Epithelial cell of esophagus (primary cell): Measurements from ENCODE around the gene PTPA.

Source experiments
- DNase-seq: peaks from one replicate; pipeline ENCODE4 v3.0.0; 2010; ENCODE audit warnings: low read depth
- H3K4me3 ChIP-seq: 2 replicates; pipeline ENCODE4 v1.5.1; 2011; ENCODE audit warnings: mild to moderate bottlenecking, low read length, control low read depth
- CTCF ChIP-seq: IDR thresholded peaks from 2 replicates; pipeline ENCODE4 v1.5.1; 2011; ENCODE audit warnings: low read depth, mild to moderate bottlenecking, low read length, control low read depth, inconsistent platforms; ENCODE audit not compliant: insufficient read depth; ENCODE audit errors: missing control alignments

Gene PTPA

GRCh38 chr9:129076640-129077037 lies 34.6 kb upstream of the PTPA start:
- no peak for TF ChIP-seq CTCF
- no peak for DNase-seq
- no peak overlapping the region for H3K4me3 ChIP-seq

- no peak for TF ChIP-seq CTCF
- H3K4me3 ChIP-seq = no peak overlapping the region
- DNase-seq = no peak
Observed at GRCh38 chr9:129077236-129077635, 34.0 kb upstream of the PTPA start.

GRCh38 chr9:129078691-129079503 lies 32.3 kb upstream of the PTPA start:
- no peak overlapping the region for H3K4me3 ChIP-seq
- no peak for TF ChIP-seq CTCF
- no peak for DNase-seq

- H3K4me3 ChIP-seq = peak overlapping the region; percentile 91
- no peak for TF ChIP-seq CTCF
- DNase-seq = no peak
Observed at GRCh38 chr9:129079829-129080228, 31.4 kb upstream of the PTPA start.

GRCh38 chr9:129080298-129080600 lies 31.0 kb upstream of the PTPA start:
- peak overlapping the region; percentile 91 for H3K4me3 ChIP-seq
- TF ChIP-seq CTCF = no peak
- no peak for DNase-seq

GRCh38 chr9:129080601-129081387 lies 30.4 kb upstream of the PTPA start, which contains the start of gene DOLPP1:
TSS of gene DOLPP1 (plus strand) at chr9:129081111. CDS start at chr9:129081132, 21 bp downstream.
- peak within 1 kb of the TSS; percentile 91 for H3K4me3 ChIP-seq
- DNase-seq = peak; percentile 100
- TF ChIP-seq CTCF = no peak
